ENCODE results near the gene HPX. TPM values are rescaled to one million over a fixed set of nuclear protein-coding genes. Genes with fewer than 3 reads are reported as not detected.
A peak's percentile ranks its signal among the peaks of the same experiment; 100 is the strongest.

The HPX gene
- total and polyA plus RNA-seq, 5 experiments from 2014 or later = 1.6 to 1.7 TPM; not detected in 3

GRCh38 chr11:6433998-6434660 is 6.7 kb downstream of the HPX start:
- Mint-ChIP-seq H3K27me3 (no peaks in the 10 kb centered on the region), H3K4me3 (no peak overlapping the region), H3K4me1 (peaks cover 2 to 7% (median 5%) of the 10 kb centered on the region in 4 donors), H3K36me3 (no peaks in the 10 kb centered on the region), H3K27ac (peak overlapping the region in 1 of 10 donors; percentile 5), H3K9me3 (no peaks in the 10 kb centered on the region)
- ATAC-seq (no peak), DNase-seq (no peak)
- POLR2A ChIA-PET = no interaction called here

GRCh38 chr11:6431861-6432260 is 8.9 kb downstream of the HPX start:
- Mint-ChIP-seq H3K27me3 (no peaks in the 10 kb centered on the region), H3K27ac (no peak overlapping the region), H3K4me3 (no peak overlapping the region), H3K4me1 (peaks cover 2 to 7% (median 5%) of the 10 kb centered on the region in 4 donors), H3K9me3 (no peaks in the 10 kb centered on the region), H3K36me3 (no peaks in the 10 kb centered on the region)
- POLR2A ChIA-PET = no interaction called here
- ATAC-seq (no peak), DNase-seq (no peak)

GRCh38 chr11:6427516-6427915 is 13.3 kb downstream of the HPX start:
- H3K9me3 Mint-ChIP-seq = no peaks in the 10 kb centered on the region
- no peak overlapping the region for H3K27ac Mint-ChIP-seq
- no peak overlapping the region for H3K4me3 Mint-ChIP-seq
- H3K27me3 Mint-ChIP-seq = peaks cover 0 to 16% (median 0%) of the 10 kb centered on the region in 5 donors
- ATAC-seq (no peak), DNase-seq (no peak)
- POLR2A ChIA-PET = interaction anchor here (1.1 to 1.9 kb wide), 2 partner anchors 25 to 55 kb away, joined by 3 to 10 read pairs; no protein-coding TSS in a partner anchor
- no peaks in the 10 kb centered on the region for H3K36me3 Mint-ChIP-seq
- H3K4me1 Mint-ChIP-seq = peaks cover 0 to 4% (median 0%) of the 10 kb centered on the region in 4 donors

GRCh38 chr11:6420677-6421076 is 20.1 kb downstream of the HPX start:
- peaks cover 0 to 24% (median 2%) of the 10 kb centered on the region in 5 donors for H3K27me3 Mint-ChIP-seq
- peak overlapping the region in 5 of 10 donors; percentile 17 to 87 (median 53) for H3K27ac Mint-ChIP-seq
- ATAC-seq = no peak
- H3K36me3 Mint-ChIP-seq = no peaks in the 10 kb centered on the region
- H3K4me1 Mint-ChIP-seq = peaks cover 8 to 12% (median 10%) of the 10 kb centered on the region in 4 donors
- DNase-seq = no peak
- no peaks in the 10 kb centered on the region for H3K9me3 Mint-ChIP-seq
- H3K4me3 Mint-ChIP-seq = peak overlapping the region in 3 of 10 donors; percentile 46 to 84 (median 62)
- POLR2A ChIA-PET = interaction anchor here (1.3 to 13.6 kb wide), 3 partner anchors 18 to 42 kb away, joined by 5 to 421 read pairs (median 161); partner anchors contain the start of gene SMPD1

- peak within 1 kb of the TSS in 9 of 10 donors; percentile 84 to 92 (median 91) for H3K27ac Mint-ChIP-seq
- peak; percentile 63 to 85 (median 78) for DNase-seq
- no peaks in the 10 kb centered on the region for H3K9me3 Mint-ChIP-seq
- H3K36me3 Mint-ChIP-seq = no peaks in the 10 kb centered on the region
- POLR2A ChIA-PET = interaction anchor here (0.9 to 13.6 kb wide), 10 partner anchors 9 to 63 kb away, joined by 4 to 421 read pairs (median 10); partner anchors contain the start of gene SMPD1
- peak; percentile 64 to 73 for ATAC-seq
- peaks cover 8 to 12% (median 10%) of the 10 kb centered on the region in 4 donors for H3K4me1 Mint-ChIP-seq
- peak within 1 kb of the TSS in 9 of 10 donors; percentile 76 to 89 (median 84) for H3K4me3 Mint-ChIP-seq
- peaks cover 0 to 22% (median 2%) of the 10 kb centered on the region in 5 donors for H3K27me3 Mint-ChIP-seq
These were observed 21.7 kb downstream of the HPX start, which contains the start of gene APBB1 for GRCh38 chr11:6419009-6419631. Gene APBB1 (minus strand): TSS chr11:6419094. CDS start chr11:6411347, 7,747 bp downstream.

- Mint-ChIP-seq H3K27me3 (peaks cover 0 to 18% (median 2%) of the 10 kb centered on the region in 5 donors), H3K27ac (no peak overlapping the region), H3K9me3 (no peaks in the 10 kb centered on the region), H3K4me3 (peak overlapping the region in 1 of 10 donors; percentile 43), H3K4me1 (peaks cover 7 to 12% (median 10%) of the 10 kb centered on the region in 4 donors), H3K36me3 (no peaks in the 10 kb centered on the region)
- peak in 1 of 2 donors; percentile 12 for ATAC-seq
- POLR2A ChIA-PET = interaction anchor here (1.0 to 13.6 kb wide), 9 partner anchors 8 to 40 kb away, joined by 5 to 421 read pairs (median 10); partner anchors contain the start of gene SMPD1
- peak in 1 of 10 donors; percentile 23 for DNase-seq
These were observed 22.2 kb downstream of the HPX start for GRCh38 chr11:6418557-6419008.

GRCh38 chr11:6417907-6418556 is 22.8 kb downstream of the HPX start:
- H3K4me1 Mint-ChIP-seq = peaks cover 9 to 12% (median 10%) of the 10 kb centered on the region in 4 donors
- peak in 1 of 2 donors; percentile 3 for ATAC-seq

GRCh38 chr11:6415797-6416196 is 25.0 kb downstream of the HPX start:
- no peak overlapping the region for H3K27ac Mint-ChIP-seq
- POLR2A ChIA-PET = interaction anchor here (7.9 to 13.6 kb wide), 2 partner anchors 13 to 22 kb away, joined by 121 to 421 read pairs; partner anchors contain the start of gene SMPD1
- peaks cover 0 to 10% (median under 1%) of the 10 kb centered on the region in 3 donors for H3K36me3 Mint-ChIP-seq
- H3K4me3 Mint-ChIP-seq = no peak overlapping the region
- H3K9me3 Mint-ChIP-seq = no peaks in the 10 kb centered on the region
- peaks cover 0 to 3% (median 0%) of the 10 kb centered on the region in 5 donors for H3K27me3 Mint-ChIP-seq
- DNase-seq = no peak
- H3K4me1 Mint-ChIP-seq = peaks cover 8 to 22% (median 13%) of the 10 kb centered on the region in 4 donors
- no peak for ATAC-seq

More at GRCh38 chr11:6417907-6418556, 22.8 kb downstream of the HPX start:
- H3K4me3 Mint-ChIP-seq = no peak overlapping the region
- no peaks in the 10 kb centered on the region for H3K9me3 Mint-ChIP-seq
- H3K27ac Mint-ChIP-seq = no peak overlapping the region
- peak in 1 of 10 donors; percentile 29 for DNase-seq
- POLR2A ChIA-PET = interaction anchor here (1.3 to 13.6 kb wide), 8 partner anchors 8 to 39 kb away, joined by 5 to 421 read pairs (median 10); partner anchors contain the start of gene SMPD1
- no peaks in the 10 kb centered on the region for H3K36me3 Mint-ChIP-seq
- H3K27me3 Mint-ChIP-seq = peaks cover 0 to 13% (median 0%) of the 10 kb centered on the region in 5 donors

- POLR2A ChIA-PET = interaction anchor here (2.1 to 13.6 kb wide), 3 partner anchors 12 to 36 kb away, joined by 16 to 421 read pairs (median 121); partner anchors contain the start of gene SMPD1
- Mint-ChIP-seq H3K36me3 (peaks cover 0 to 18% (median 6%) of the 10 kb centered on the region in 3 donors), H3K9me3 (no peaks in the 10 kb centered on the region), H3K27ac (no peak overlapping the region), H3K4me3 (no peak overlapping the region), H3K27me3 (no peaks in the 10 kb centered on the region), H3K4me1 (peaks cover 6 to 23% (median 16%) of the 10 kb centered on the region in 4 donors)
- ATAC-seq (no peak), DNase-seq (peak in 1 of 10 donors; percentile 14)
These were observed 25.9 kb downstream of the HPX start for GRCh38 chr11:6414874-6415328.

- POLR2A ChIA-PET = interaction anchor here (1.0 to 13.6 kb wide), 7 partner anchors 11 to 235 kb away, joined by 3 to 421 read pairs (median 6); partner anchors contain the start of genes ARFIP2, SMPD1 and TIMM10B
- peak; percentile 90 to 95 for ATAC-seq
- Mint-ChIP-seq H3K27me3 (no peaks in the 10 kb centered on the region), H3K4me1 (peaks cover 0 to 27% (median 19%) of the 10 kb centered on the region in 4 donors), H3K27ac (no peak overlapping the region), H3K36me3 (peaks cover 5 to 28% (median 13%) of the 10 kb centered on the region in 3 donors), H3K9me3 (no peaks in the 10 kb centered on the region), H3K4me3 (no peak overlapping the region)
- peak; percentile 39 to 89 (median 80) for DNase-seq
These were observed 27.0 kb downstream of the HPX start for GRCh38 chr11:6413791-6414201.

GRCh38 chr11:6411594-6412031 is 29.2 kb downstream of the HPX start:
- ATAC-seq = no peak
- no peaks in the 10 kb centered on the region for H3K27me3 Mint-ChIP-seq
- H3K36me3 Mint-ChIP-seq = peaks cover 5 to 42% (median 16%) of the 10 kb centered on the region in 3 donors
- peaks cover 18 to 43% (median 33%) of the 10 kb centered on the region in 4 donors for H3K4me1 Mint-ChIP-seq
- H3K4me3 Mint-ChIP-seq = peak overlapping the region in 5 of 10 donors; percentile 3 to 43 (median 30)
- no peak for DNase-seq
- H3K27ac Mint-ChIP-seq = peak overlapping the region in 6 of 10 donors; percentile 65 to 87 (median 78)
- POLR2A ChIA-PET = interaction anchor here (0.6 to 13.6 kb wide), 3 partner anchors 9 to 25 kb away, joined by 3 to 421 read pairs (median 121); partner anchors contain the start of gene SMPD1
- H3K9me3 Mint-ChIP-seq = no peaks in the 10 kb centered on the region
